GM19025 (cell line): ENCODE measurements around the gene ALDH18A1.

Experiments used
- ATAC-seq: cut with Tn5 transposase; IDR thresholded peaks from one replicate; pipeline ENCODE4 v1.9.1; 2021; ENCODE audit warnings: mild to moderate bottlenecking, low read depth, moderate library complexity; ENCODE audit not compliant: unreplicated experiment

The ALDH18A1 gene

GRCh38 chr10:95559896-95560277 is 96.6 kb downstream of the ALDH18A1 start:
- no peak for ATAC-seq

DNA sequence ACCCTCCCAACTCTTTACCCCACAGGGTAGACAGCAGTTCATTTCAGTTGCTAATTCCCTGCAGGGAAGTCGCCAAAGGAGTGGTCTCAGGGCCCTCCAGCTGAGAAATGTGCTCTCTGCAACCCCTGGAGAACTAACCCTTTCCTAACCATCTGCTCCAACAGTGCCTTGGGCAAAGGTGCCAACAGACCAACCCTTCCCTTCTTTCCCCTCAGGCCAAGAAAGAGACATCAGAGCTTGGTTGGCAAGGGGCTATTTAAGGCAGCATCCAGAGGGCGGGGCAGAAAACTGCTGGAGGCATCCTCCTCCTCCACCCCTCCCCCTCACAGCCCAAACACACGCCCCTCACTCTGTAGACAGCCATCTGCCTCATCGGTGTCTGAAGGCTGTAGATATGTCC is 97.0 kb downstream of the ALDH18A1 start:
- ATAC-seq: no peak

DNA sequence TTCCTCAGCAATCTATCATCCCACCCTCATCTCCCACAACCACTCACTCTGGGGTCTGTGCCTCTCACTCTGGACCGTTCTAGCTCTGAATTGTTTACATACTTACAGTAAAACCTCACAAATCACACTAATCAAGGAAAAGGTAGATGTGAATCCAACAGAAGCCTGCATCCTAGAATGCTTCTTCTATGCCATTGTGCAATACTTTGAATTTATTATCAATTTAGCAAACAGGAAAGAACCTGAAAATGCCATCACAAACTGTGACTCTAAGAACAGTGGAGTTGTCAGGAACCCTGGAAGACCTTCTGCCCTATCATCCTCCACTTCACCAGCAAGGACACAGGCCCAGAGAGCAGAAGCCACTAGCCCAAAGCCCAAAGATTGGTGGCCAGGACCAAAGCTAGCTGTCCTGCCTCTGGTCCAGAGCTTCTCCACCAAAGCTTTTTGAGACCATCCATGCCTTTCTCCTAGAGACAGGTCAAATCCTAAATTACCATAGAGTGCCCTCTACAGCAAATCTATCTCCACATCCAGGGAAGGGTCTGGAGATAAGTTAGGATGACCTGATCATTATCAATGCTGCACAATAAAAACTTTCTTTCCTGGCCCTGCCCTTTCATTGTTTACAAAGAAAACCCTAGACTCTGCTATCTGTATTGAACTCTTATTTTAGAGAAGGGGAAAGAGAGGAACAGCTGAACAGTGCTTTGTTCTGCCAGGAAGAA is 97.8 kb downstream of the ALDH18A1 start:
- ATAC-seq: no peak

- ATAC-seq: no peak
These were observed 99.3 kb downstream of the ALDH18A1 start for GRCh38 chr10:95556994-95557767.
